Immature natural killer cell (primary cell): ENCODE measurements around the gene HOXD4. TPM values are rescaled to one million over a fixed set of nuclear protein-coding genes. Genes with fewer than 3 reads are reported as not detected.

Experiments used
- polyA plus RNA-seq, 3 donors: library from polyadenylated mRNA; unstranded; fragments of 300-500 nt; fragmentation: Illumina TruSeq; gene quantifications; one replicate each; pipeline ENCODE4 v1.2.3, GENCODE V29; 2021

The HOXD4 gene
- polyA plus RNA-seq, 3 donors from 2014 or later = not detected

Other genes starting within 250 kb of the HOXD4 start
- 10 to 100 TPM; 13.7 to 21.3 (median 18.0) TPM for gene LNPK, start 149.3 kb upstream of the HOXD4 start, polyA plus RNA-seq
- not detected for gene EVX2, start 67.6 kb upstream of the HOXD4 start, polyA plus RNA-seq
- not detected for gene HOXD13, start 58.8 kb upstream of the HOXD4 start, polyA plus RNA-seq
- gene HOXD12, start 51.8 kb upstream of the HOXD4 start, polyA plus RNA-seq = not detected
- gene HOXD11, start 44.3 kb upstream of the HOXD4 start, polyA plus RNA-seq = not detected
- not detected for gene HOXD10, start 34.8 kb upstream of the HOXD4 start, polyA plus RNA-seq
- gene HOXD9, start 28.8 kb upstream of the HOXD4 start, polyA plus RNA-seq = not detected
- not detected for gene HOXD8, start 21.8 kb upstream of the HOXD4 start, polyA plus RNA-seq
- not detected for gene HOXD3, start 5.8 kb downstream of the HOXD4 start, polyA plus RNA-seq
- gene HOXD1, start 37.1 kb downstream of the HOXD4 start, polyA plus RNA-seq = not detected
- 10 to 100 TPM in 2 of 3 donors, 1 to 10 TPM in 1; 8.2 to 15.5 (median 13.8) TPM for gene MTX2, start 117.9 kb downstream of the HOXD4 start, polyA plus RNA-seq